HepG2 (cell line): ENCODE measurements around the gene TENM3. TPM values are rescaled to one million over a fixed set of nuclear protein-coding genes. Genes with fewer than 3 reads are reported as not detected.

Source experiments
- ATAC-seq: fragments of 200-7000 bp; cut with Tn5 transposase; 3 replicates; pipeline ENCODE4 v1.9.1; 2020; ENCODE audit warnings: mild to moderate bottlenecking, moderate library complexity
- BruUV-seq: library from RNA; stranded (reverse); fragments of 400-500 nt; replicated peaks from 2 replicates; lab custom pipeline; 2021; lab: Mats Ljungman, UMichigan
- CTCF ChIA-PET: fragments of 300-600 bp; formaldehyde crosslinking; extraction: SDS; loops from one replicate; lab custom pipeline; 2021; ENCODE audit warnings: low total read pairs, inconsistent platforms, low intra/inter-chr PET ratio; lab: Yijun Ruan, JAX
- POLR2A ChIA-PET: fragments of 350-600 bp; sonication (Branson Sonifier 250); formaldehyde crosslinking; loops from one replicate; lab custom pipeline; 2020; ENCODE audit warnings: antibody characterized with exemption, inconsistent platforms; lab: Yijun Ruan, JAX
- DNase-seq: peaks from one replicate; pipeline ENCODE4 v3.0.0-alpha.2; 2015; ENCODE audit warnings: low spot score
- FAIRE-seq: peaks from 3 replicates; lab custom pipeline; 2011; peaks lifted over from hg19 to GRCh38; lab: Jason Lieb, UNC
- H2AFZ ChIP-seq: one replicate; pipeline ENCODE4 v1.6.1; 2011; ENCODE audit warnings: low read length, inconsistent platforms
- H3K27ac ChIP-seq: fragments of 300-600 bp; 3 replicates; pipeline ENCODE4 v1.8.0; 2011; ENCODE audit warnings: mixed run types, mild to moderate bottlenecking, mixed read lengths, low read length, inconsistent platforms; ENCODE audit not compliant: insufficient read depth; ENCODE audit errors: extremely low read length
- H3K27me3 ChIP-seq, 2 experiments: fragments of 200-600 bp in 1 of 2; 2 replicates in 1 of 2; 3 replicates in 1 of 2; pipeline versions ENCODE4 v1.6.0 to v1.8.0; 2011; ENCODE audit warnings: low read length in 2 of 2, mild to moderate bottlenecking in 2 of 2, moderate library complexity in 2 of 2, inconsistent platforms in 1 of 2; ENCODE audit not compliant: insufficient read depth in 2 of 2, control insufficient read depth in 1 of 2
- H3K36me3 ChIP-seq, 2 experiments: fragments of 200-600 bp in 1 of 2; replicated peaks in 1 of 2; 2 replicates in 1 of 2; 3 replicates in 1 of 2; pipeline versions ENCODE4 v1.5.1 to v1.8.0; 2011; ENCODE audit warnings: low read length in 2 of 2, inconsistent platforms in 1 of 2; ENCODE audit not compliant: insufficient read depth in 2 of 2, control insufficient read depth in 1 of 2
- H3K4me1 ChIP-seq: 2 replicates; pipeline ENCODE4 v1.5.1; 2012; ENCODE audit warnings: low read length, inconsistent platforms; ENCODE audit not compliant: insufficient read depth
- H3K4me2 ChIP-seq: 2 replicates; pipeline ENCODE4 v1.6.0; 2011; ENCODE audit warnings: low read depth, low read length, inconsistent platforms
- H3K4me3 ChIP-seq, 3 experiments: fragments of 200-600 bp in 1 of 3; sonication (generic), shearing (Covaris generic) in 1 of 3; replicated peaks in 1 of 3; 2 replicates each; pipeline ENCODE4 v1.5.1; 2011 to 2016; ENCODE audit warnings: low read length in 3 of 3, inconsistent platforms in 2 of 3, low read depth in 2 of 3, mild to moderate bottlenecking in 2 of 3, control low read depth in 1 of 3, mixed read lengths in 1 of 3; ENCODE audit not compliant: insufficient read depth in 1 of 3
- H3K79me2 ChIP-seq: one replicate; pipeline ENCODE4 v1.6.1; 2011; ENCODE audit warnings: low read length, inconsistent platforms; ENCODE audit not compliant: insufficient read depth
- H3K9ac ChIP-seq: 2 replicates; pipeline ENCODE4 v1.6.0; 2011; ENCODE audit warnings: mild to moderate bottlenecking, low read depth, low read length, inconsistent platforms; ENCODE audit not compliant: insufficient read depth
- H3K9me3 ChIP-seq: 2 replicates; pipeline ENCODE4 v1.5.1; 2012; ENCODE audit warnings: mild to moderate bottlenecking, low read length
- H4K20me1 ChIP-seq: 2 replicates; pipeline ENCODE4 v1.6.0; 2011; ENCODE audit warnings: inconsistent platforms, mild to moderate bottlenecking, low read length, moderate library complexity; ENCODE audit not compliant: insufficient read depth
- JUNB ChIP-seq: sonication (generic); formaldehyde crosslinking; IDR thresholded peaks from 2 replicates; pipeline ENCODE4 v1.8.0; 2022; ENCODE audit warnings: missing genetic modification reagents, mild to moderate bottlenecking, borderline replicate concordance
- NAIF1 ChIP-seq: sonication (generic); formaldehyde crosslinking; IDR thresholded peaks from 2 replicates; pipeline ENCODE4 v1.5.0; 2020; ENCODE audit warnings: mild to moderate bottlenecking, missing genetic modification reagents, borderline replicate concordance
- NRL ChIP-seq: sonication (generic); formaldehyde crosslinking; IDR thresholded peaks from 2 replicates; pipeline ENCODE4 v1.5.0; 2020; ENCODE audit warnings: missing genetic modification reagents, mild to moderate bottlenecking, moderate library complexity, borderline replicate concordance
- PAWR ChIP-seq: sonication (generic); formaldehyde crosslinking; IDR thresholded peaks from 2 replicates; pipeline ENCODE4 v1.4.0; 2020; ENCODE audit warnings: missing genetic modification reagents, mild to moderate bottlenecking, borderline replicate concordance
- PCBP1 ChIP-seq: fragments of 200-400 bp; formaldehyde crosslinking; IDR thresholded peaks from 2 replicates; pipeline ENCODE4 v1.6.1; 2017; ENCODE audit warnings: mild to moderate bottlenecking, low read depth, low read length, borderline replicate concordance
- RFX1 ChIP-seq: fragments of 450-650 bp; IDR thresholded peaks from 2 replicates; pipeline ENCODE4 v1.6.1; 2017
- RFX3 ChIP-seq: IDR thresholded peaks from 2 replicates; pipeline ENCODE4 v1.6.1; 2016; ENCODE audit warnings: missing biosample characterization, missing genetic modification reagents
- RORA ChIP-seq: sonication (generic); formaldehyde crosslinking; IDR thresholded peaks from 2 replicates; pipeline ENCODE4 v1.5.0; 2020; ENCODE audit warnings: mild to moderate bottlenecking, missing genetic modification reagents, moderate library complexity
- SRY ChIP-seq: sonication (generic); formaldehyde crosslinking; IDR thresholded peaks from 2 replicates; pipeline ENCODE4 v1.8.0; 2022; ENCODE audit warnings: mild to moderate bottlenecking, missing genetic modification reagents
- ZBTB7B ChIP-seq: sonication (generic); formaldehyde crosslinking; IDR thresholded peaks from 2 replicates; pipeline ENCODE4 v1.4.0; 2020; ENCODE audit warnings: missing genetic modification reagents
- ZMYM4 ChIP-seq: sonication (generic); formaldehyde crosslinking; IDR thresholded peaks from 2 replicates; pipeline ENCODE4 v1.8.1; 2023; ENCODE audit warnings: mild to moderate bottlenecking, missing genetic modification reagents
- ZNF354B ChIP-seq: sonication (generic); formaldehyde crosslinking; IDR thresholded peaks from 2 replicates; pipeline ENCODE4 v1.8.0; 2022; ENCODE audit warnings: mild to moderate bottlenecking, missing genetic modification reagents
- ZNF577 ChIP-seq: sonication (generic); formaldehyde crosslinking; IDR thresholded peaks from 2 replicates; pipeline ENCODE4 v1.4.0; 2020; ENCODE audit warnings: mild to moderate bottlenecking, low read depth, missing genetic modification reagents, borderline replicate concordance
- ZNF605 ChIP-seq: sonication (generic); formaldehyde crosslinking; IDR thresholded peaks from 2 replicates; pipeline ENCODE4 v1.8.0; 2022; ENCODE audit warnings: mild to moderate bottlenecking, missing genetic modification reagents
- ZNF615 ChIP-seq: sonication (generic); formaldehyde crosslinking; IDR thresholded peaks from 2 replicates; pipeline ENCODE4 v1.5.0; 2020; ENCODE audit warnings: mild to moderate bottlenecking, missing genetic modification reagents, borderline replicate concordance
- WGBS: methylation state at CpG from one replicate; pipeline ENCODE4 v1.1.6; 2017; ENCODE audit warnings: low lambda C conversion rate; 5-methylcytosine and 5-hydroxymethylcytosine counted together
- in situ Hi-C: cut with HindIII; loops from 2 replicates; pipeline ENCODE4 v1.10.0; 2017; ENCODE audit warnings: low pct_unique_long_range_greater_than_20kb; ENCODE audit not compliant: extremely low pct_ligation_motif_present
- intact Hi-C: fragments of 100-400 bp; cut with micrococcal nuclease; formaldehyde crosslinking; loops from one replicate; pipeline ENCODE4 v1.10.0; 2022; ENCODE audit not compliant: unreplicated experiment
- polyA plus RNA-seq, 8 experiments: library from polyadenylated mRNA; depleted of rRNA in 3 of 8; stranded (reverse) in 7 of 8; unstranded in 1 of 8; fragments of >200 nt; fragmentation: Illumina TruSeq in 4 of 8; extraction: Trizol in 4 of 8; gene quantifications; 2 replicates each; pipeline versions ENCODE4 v1.2.1 to v1.2.3, GENCODE V29; 2011 to 2016; ENCODE audit warnings: low read depth in 4 of 8, missing spikeins in 1 of 8, mixed read lengths in 1 of 8; ENCODE audit not compliant: insufficient read depth in 1 of 8
- total RNA-seq, 5 experiments: library from RNA; depleted of rRNA; stranded (reverse); fragments of >200 nt; fragmentation: Illumina TruSeq; extraction: Trizol; gene quantifications; 2 replicates each; pipeline ENCODE4 v1.2.3, GENCODE V29; 2016; ENCODE audit warnings: low read depth in 1 of 5
- TF ChIP-seq, protein P1 (sequence below): sonication (generic); formaldehyde crosslinking; IDR thresholded peaks from 2 replicates; pipeline ENCODE4 v1.5.1; 2020; ENCODE audit warnings: missing genetic modification reagents, mild to moderate bottlenecking, borderline replicate concordance
- TF ChIP-seq, protein P2 (sequence below): IDR thresholded peaks from 2 replicates; pipeline ENCODE4 v1.6.1; 2016; ENCODE audit warnings: mild to moderate bottlenecking, missing biosample characterization, missing genetic modification reagents

TENM3 gene
- total and polyA plus RNA-seq, 2 of the 13 experiments (the other 11 are each of a cell fraction or from before 2014, with no cell fraction given) = 0.04 TPM; not detected in 1

GRCh38 chr4:182640932-182641331 is 397.7 kb downstream of the TENM3 start:
- in situ Hi-C loops = no loop called here
- TF ChIP-seq ZNF354B (CRISPR knock-in tag) = no peak
- no peak for TF ChIP-seq SRY
- no peak for TF ChIP-seq JUNB (CRISPR knock-in tag)
- TF ChIP-seq, protein P1, sequence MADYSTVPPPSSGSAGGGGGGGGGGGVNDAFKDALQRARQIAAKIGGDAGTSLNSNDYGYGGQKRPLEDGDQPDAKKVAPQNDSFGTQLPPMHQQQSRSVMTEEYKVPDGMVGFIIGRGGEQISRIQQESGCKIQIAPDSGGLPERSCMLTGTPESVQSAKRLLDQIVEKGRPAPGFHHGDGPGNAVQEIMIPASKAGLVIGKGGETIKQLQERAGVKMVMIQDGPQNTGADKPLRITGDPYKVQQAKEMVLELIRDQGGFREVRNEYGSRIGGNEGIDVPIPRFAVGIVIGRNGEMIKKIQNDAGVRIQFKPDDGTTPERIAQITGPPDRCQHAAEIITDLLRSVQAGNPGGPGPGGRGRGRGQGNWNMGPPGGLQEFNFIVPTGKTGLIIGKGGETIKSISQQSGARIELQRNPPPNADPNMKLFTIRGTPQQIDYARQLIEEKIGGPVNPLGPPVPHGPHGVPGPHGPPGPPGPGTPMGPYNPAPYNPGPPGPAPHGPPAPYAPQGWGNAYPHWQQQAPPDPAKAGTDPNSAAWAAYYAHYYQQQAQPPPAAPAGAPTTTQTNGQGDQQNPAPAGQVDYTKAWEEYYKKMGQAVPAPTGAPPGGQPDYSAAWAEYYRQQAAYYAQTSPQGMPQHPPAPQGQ (CRISPR knock-in tag) = no peak
- no peak for TF ChIP-seq PCBP1
- no peak for TF ChIP-seq ZMYM4 (CRISPR knock-in tag)
- no peak for TF ChIP-seq ZNF605
- TF ChIP-seq RFX1 = no peak
- WGBS = 5% methylated on average over 6 of the region's 8 CpGs
- Histone ChIP-seq H2AFZ (no peak overlapping the region), H3K4me2 (no peak overlapping the region), H3K9ac (no peak overlapping the region), H3K4me3 (no peak overlapping the region), H3K9me3 (no peaks in the 10 kb centered on the region; the same call in 1 of the 2 replicates), H4K20me1 (no peaks in the 10 kb centered on the region), H3K27me3 (no peaks in the 10 kb centered on the region), H3K79me2 (no peaks in the 10 kb centered on the region), H3K4me1 (no peaks in the 10 kb centered on the region), H3K27ac (no peak overlapping the region), H3K36me3 (no peaks in the 10 kb centered on the region)
- no TSS peak for BruUV-seq
- DNase-seq (no peak), FAIRE-seq (no peak), ATAC-seq (no peak)
- intact Hi-C loops = no loop called here
- CTCF ChIA-PET = no interaction called here
- POLR2A ChIA-PET = no interaction called here

- no peaks in the 10 kb centered on the region for H3K4me1 ChIP-seq
- no peak overlapping the region for H3K27ac ChIP-seq
- H3K4me3 ChIP-seq = no peak overlapping the region
- no peaks in the 10 kb centered on the region for H3K36me3 ChIP-seq
- H4K20me1 ChIP-seq = no peaks in the 10 kb centered on the region
- POLR2A ChIA-PET = no interaction called here
- H3K79me2 ChIP-seq = no peaks in the 10 kb centered on the region
- H3K4me2 ChIP-seq = no peak overlapping the region
- no peak overlapping the region for H2AFZ ChIP-seq
- FAIRE-seq (no peak), DNase-seq (peak; percentile 9), ATAC-seq (peak; percentile 67)
- 26% methylated on average over 2 of the region's 2 CpGs for WGBS
- CTCF ChIA-PET = no interaction called here
- in situ Hi-C loops = no loop called here
- BruUV-seq = no TSS peak
- no peaks in the 10 kb centered on the region for H3K27me3 ChIP-seq
- H3K9me3 ChIP-seq = no peaks in the 10 kb centered on the region; the same call in 1 of the 2 replicates
- no peak overlapping the region for H3K9ac ChIP-seq
- intact Hi-C loops = no loop called here
- TF ChIP-seq PAWR (CRISPR knock-in tag) (no peak), ZNF577 (CRISPR knock-in tag) (no peak), NRL (no peak), ZBTB7B (CRISPR knock-in tag) (no peak), RFX3 (CRISPR knock-in tag) (no peak), NAIF1 (CRISPR knock-in tag) (no peak), RORA (CRISPR knock-in tag) (no peak), ZNF615 (CRISPR knock-in tag) (no peak)
- TF ChIP-seq, protein P2, sequence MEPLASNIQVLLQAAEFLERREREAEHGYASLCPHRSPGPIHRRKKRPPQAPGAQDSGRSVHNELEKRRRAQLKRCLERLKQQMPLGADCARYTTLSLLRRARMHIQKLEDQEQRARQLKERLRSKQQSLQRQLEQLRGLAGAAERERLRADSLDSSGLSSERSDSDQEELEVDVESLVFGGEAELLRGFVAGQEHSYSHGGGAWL (CRISPR knock-in tag) = no peak
Measured at GRCh38 chr4:182642831-182643230, 399.6 kb downstream of the TENM3 start.
